Common myeloid progenitor, CD34-positive (primary cell): ENCODE measurements around the gene GINS2.

Source experiments
- CTCF ChIA-PET: fragments of 350-600 bp; sonication (Branson Sonifier 250); formaldehyde crosslinking; loops from one replicate; lab custom pipeline; 2021; ENCODE audit warnings: antibody characterized with exemption; lab: Charles Lee
- POLR2A ChIA-PET: fragments of 350-600 bp; sonication (Branson Sonifier 250); formaldehyde crosslinking; loops from one replicate; lab custom pipeline; 2021; ENCODE audit warnings: antibody characterized with exemption; lab: Charles Lee
- DNase-seq, 3 donors: peaks; one replicate each; pipeline versions ENCODE4 v3.0.0 to v3.0.0-alpha.2; 2013
- H3K27ac ChIP-seq, 2 experiments: 1 replicate in 1 of 2; 2 replicates in 1 of 2; pipeline ENCODE4 v1.7.0; 2013; ENCODE audit warnings: inconsistent platforms in 2 of 2, low read length in 2 of 2, mild to moderate bottlenecking in 2 of 2, low read depth in 1 of 2, moderate library complexity in 1 of 2; ENCODE audit not compliant: severe bottlenecking in 2 of 2, insufficient read depth in 1 of 2, poor library complexity in 1 of 2
- H3K27me3 ChIP-seq, 5 experiments: replicated peaks in 2 of 5; 1 replicate in 3 of 5; 2 replicates in 2 of 5; pipeline versions ENCODE4 v1.6.1 to v1.7.0; 2013; ENCODE audit warnings: low read length in 4 of 5, mild to moderate bottlenecking in 2 of 5, moderate library complexity in 2 of 5, inconsistent platforms in 1 of 5; ENCODE audit not compliant: insufficient read depth in 5 of 5, control insufficient read depth in 4 of 5
- H3K36me3 ChIP-seq, 4 experiments: 1 replicate in 2 of 4; 2 replicates in 2 of 4; pipeline versions ENCODE4 v1.6.1 to v1.7.0; 2013; ENCODE audit warnings: low read length in 3 of 4, control low read depth in 1 of 4, mild to moderate bottlenecking in 1 of 4; ENCODE audit not compliant: control insufficient read depth in 4 of 4, insufficient read depth in 4 of 4
- H3K4me1 ChIP-seq, 4 experiments: 1 replicate in 3 of 4; 2 replicates in 1 of 4; pipeline versions ENCODE4 v1.6.1 to v1.7.1; 2013; ENCODE audit warnings: low read length in 3 of 4, mild to moderate bottlenecking in 3 of 4, control low read depth in 1 of 4, inconsistent platforms in 1 of 4, moderate library complexity in 1 of 4; ENCODE audit not compliant: control insufficient read depth in 4 of 4, insufficient read depth in 4 of 4; ENCODE audit errors: control extremely low read depth in 1 of 4
- H3K4me3 ChIP-seq, 7 experiments: 1 replicate in 4 of 7; 2 replicates in 3 of 7; pipeline versions ENCODE4 v1.5.1 to v1.7.0; 2013; ENCODE audit warnings: mild to moderate bottlenecking in 7 of 7, low read length in 6 of 7, moderate library complexity in 6 of 7, inconsistent platforms in 2 of 7, low read depth in 2 of 7, control low read depth in 1 of 7; ENCODE audit not compliant: insufficient read depth in 4 of 7, control insufficient read depth in 1 of 7; ENCODE audit errors: extremely low read depth in 1 of 7
- H3K9me3 ChIP-seq, 5 experiments: 1 replicate in 4 of 5; 2 replicates in 1 of 5; pipeline versions ENCODE4 v1.6.1 to v1.7.1; 2013; ENCODE audit warnings: low read length in 4 of 5, mild to moderate bottlenecking in 2 of 5, inconsistent platforms in 1 of 5, low read depth in 1 of 5, moderate library complexity in 1 of 5; ENCODE audit not compliant: control insufficient read depth in 4 of 5, insufficient read depth in 2 of 5; ENCODE audit errors: control extremely low read depth in 1 of 5
- WGBS: methylation state at CpG from one replicate; pipeline ENCODE4 v1.1.5; 2013; ENCODE audit not compliant: insufficient coverage; 5-methylcytosine and 5-hydroxymethylcytosine counted together

Gene GINS2

DNA sequence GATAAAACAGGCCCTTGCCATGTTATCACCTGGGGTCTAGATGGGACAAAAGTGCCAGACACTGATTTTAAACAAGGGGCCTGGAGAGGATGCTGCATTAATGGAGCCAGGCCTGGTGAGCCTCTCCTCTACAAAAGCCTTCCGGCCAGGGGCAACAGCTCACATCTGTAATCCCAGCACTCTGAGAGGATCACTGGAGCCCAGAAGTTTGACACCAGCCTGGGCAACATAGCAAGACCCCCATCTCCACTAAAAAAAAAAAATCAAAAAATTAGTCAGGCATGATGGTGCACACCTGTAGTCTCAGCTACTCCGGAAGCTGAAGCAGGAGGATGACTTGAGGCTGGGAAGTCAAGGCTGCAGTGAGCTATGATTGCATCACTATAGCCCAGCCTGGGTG lies 3.5 kb downstream of the GINS2 start:
- H3K27me3 ChIP-seq: no peaks in the 10 kb centered on the region
- no peak overlapping the region for H3K27ac ChIP-seq
- CTCF ChIA-PET: interaction anchor here (0.7 to 2.3 kb wide), 4 partner anchors 10 to 303 kb away, joined by 3 to 14 read pairs (median 3); no protein-coding TSS in a partner anchor
- H3K4me3 ChIP-seq: no peak overlapping the region
- no peaks in the 10 kb centered on the region for H3K9me3 ChIP-seq
- POLR2A ChIA-PET: no interaction called here
- WGBS: 94% methylated on average over 2 of the region's 2 CpGs
- peaks cover under 1 to 50% (median 10%) of the 10 kb centered on the region in 4 experiments for H3K36me3 ChIP-seq
- peaks cover 0 to 22% (median 17%) of the 10 kb centered on the region in 4 experiments for H3K4me1 ChIP-seq
- DNase-seq: no peak

GRCh38 chr16:85683363-85683762 lies 5.4 kb downstream of the GINS2 start:
- no peak overlapping the region for H3K4me3 ChIP-seq
- CTCF ChIA-PET: interaction anchor here (1.0 to 1.9 kb wide), 6 partner anchors 9 to 34 kb away, joined by 3 to 6 read pairs (median 4); no protein-coding TSS in a partner anchor
- DNase-seq: no peak
- H3K4me1 ChIP-seq: peaks cover 0 to 13% (median 10%) of the 10 kb centered on the region in 4 experiments
- H3K27ac ChIP-seq: no peak overlapping the region
- H3K27me3 ChIP-seq: no peaks in the 10 kb centered on the region
- H3K36me3 ChIP-seq: peaks cover 7 to 67% (median 19%) of the 10 kb centered on the region in 4 experiments
- POLR2A ChIA-PET: no interaction called here
- no peaks in the 10 kb centered on the region for H3K9me3 ChIP-seq

- Histone ChIP-seq H3K27me3 (no peaks in the 10 kb centered on the region), H3K27ac (no peak overlapping the region), H3K9me3 (no peaks in the 10 kb centered on the region), H3K4me1 (peaks cover 0 to 7% (median 2%) of the 10 kb centered on the region in 4 experiments), H3K36me3 (peaks cover 7 to 76% (median 27%) of the 10 kb centered on the region in 4 experiments), H3K4me3 (no peak overlapping the region)
- CTCF ChIA-PET: interaction anchor here (0.8 to 1.9 kb wide), 6 partner anchors 9 to 35 kb away, joined by 3 to 6 read pairs (median 4); no protein-coding TSS in a partner anchor
- POLR2A ChIA-PET: no interaction called here
- 88% methylated on average over 7 of the region's 9 CpGs for WGBS
- no peak for DNase-seq
Measured at GRCh38 chr16:85682516-85682915, 6.2 kb downstream of the GINS2 start.

DNA sequence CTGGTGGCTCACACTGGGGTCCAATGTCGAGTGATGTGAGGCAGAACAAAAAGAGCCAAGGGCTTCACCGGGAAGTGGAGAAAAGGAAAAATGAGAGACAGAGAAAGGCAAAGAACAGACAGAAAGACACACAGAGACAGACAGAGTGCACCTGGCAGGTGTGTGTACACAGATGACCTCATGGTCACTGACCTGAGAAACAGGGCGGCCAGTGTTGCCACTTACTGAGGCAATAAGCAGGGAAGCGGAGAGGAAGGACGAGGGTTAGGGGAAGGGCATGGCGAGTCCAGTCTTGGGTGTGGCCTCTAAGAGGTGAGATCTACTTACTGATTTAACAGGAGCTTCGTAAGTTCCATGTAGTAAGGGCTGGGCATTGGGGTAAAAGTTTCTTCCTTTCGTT lies 7.5 kb downstream of the GINS2 start:
- H3K4me1 ChIP-seq: no peaks in the 10 kb centered on the region
- CTCF ChIA-PET: interaction anchor here (1.2 kb wide), 2 partner anchors 16 to 37 kb away, joined by 3 to 4 read pairs; no protein-coding TSS in a partner anchor

DNA sequence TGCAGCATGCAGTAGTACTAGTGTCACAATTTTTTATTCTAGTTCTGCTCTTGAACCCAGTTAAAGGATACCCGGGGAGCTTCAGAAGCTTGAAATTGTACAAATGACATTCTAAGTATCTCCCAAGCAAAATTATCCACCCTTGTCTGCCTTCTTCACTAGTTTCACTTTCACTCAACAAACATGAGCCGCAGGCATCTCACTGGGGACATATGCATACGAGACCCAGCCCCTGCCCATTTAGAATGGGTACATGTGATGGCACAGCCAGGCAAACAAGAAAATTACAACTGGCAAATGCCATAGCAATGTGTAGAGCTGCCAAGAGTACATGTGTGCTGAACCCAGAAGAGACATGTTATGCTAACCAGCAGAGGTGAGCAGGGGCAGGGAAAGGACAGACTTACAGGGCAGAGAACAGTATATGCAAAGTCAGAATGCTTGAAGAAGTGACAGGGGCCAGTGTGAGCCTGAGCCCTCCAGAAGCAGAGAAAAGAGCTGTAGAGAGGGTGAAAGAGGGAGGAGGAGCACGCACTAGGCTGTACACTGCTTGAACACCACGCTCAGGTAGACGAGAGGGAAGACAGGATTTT lies 8.3 kb downstream of the GINS2 start:
- Histone ChIP-seq H3K36me3 (peaks cover 10 to 84% (median 35%) of the 10 kb centered on the region in 4 experiments), H3K9me3 (no peaks in the 10 kb centered on the region), H3K4me1 (no peaks in the 10 kb centered on the region), H3K4me3 (no peak overlapping the region), H3K27ac (no peak overlapping the region), H3K27me3 (no peaks in the 10 kb centered on the region)
- POLR2A ChIA-PET: no interaction called here
- CTCF ChIA-PET: interaction anchor here (1.2 kb wide), 1 partner anchor 38 kb away, joined by 4 read pairs; no protein-coding TSS in a partner anchor
- WGBS: 95% methylated on average over 4 of the region's 6 CpGs
- no peak for DNase-seq

More for the DNA sequence above, 7.5 kb downstream of the GINS2 start:
- DNase-seq: no peak
- Histone ChIP-seq H3K27ac (no peak overlapping the region), H3K27me3 (no peaks in the 10 kb centered on the region), H3K4me3 (no peak overlapping the region), H3K36me3 (peaks cover 9 to 76% (median 31%) of the 10 kb centered on the region in 4 experiments), H3K9me3 (no peaks in the 10 kb centered on the region)
- 92% methylated on average over 4 of the region's 8 CpGs for WGBS
- POLR2A ChIA-PET: no interaction called here

DNA sequence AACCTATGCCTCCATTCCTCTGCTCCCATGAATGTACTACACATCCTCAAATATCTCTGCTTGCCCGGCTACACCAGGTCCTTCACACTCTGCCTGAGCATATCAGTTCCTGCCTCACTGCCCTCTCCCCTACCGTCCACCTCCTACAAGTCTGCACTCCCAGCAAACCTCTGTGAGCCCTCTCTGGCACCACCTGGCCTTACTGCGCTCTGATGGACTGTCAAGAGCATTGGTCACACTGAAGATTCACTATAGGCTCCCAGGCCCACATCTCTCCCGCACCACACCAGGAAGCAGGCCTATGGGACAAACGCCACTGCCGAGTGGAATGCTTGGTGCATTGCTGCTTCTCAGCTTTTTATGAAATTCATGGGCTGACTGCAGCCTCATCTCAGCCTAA lies 8.9 kb downstream of the GINS2 start:
- WGBS: 100% methylated on average over 5 of the region's 6 CpGs
- H3K9me3 ChIP-seq: no peaks in the 10 kb centered on the region
- no peak overlapping the region for H3K27ac ChIP-seq
- H3K36me3 ChIP-seq: peaks cover 14 to 84% (median 40%) of the 10 kb centered on the region in 4 experiments
- H3K27me3 ChIP-seq: no peaks in the 10 kb centered on the region
- ChIA-PET CTCF (interaction anchor here (1.1 kb wide), 1 partner anchor 22 kb away, joined by 3 read pairs; no protein-coding TSS in a partner anchor), POLR2A (no interaction called here)
- DNase-seq: no peak
- H3K4me1 ChIP-seq: no peaks in the 10 kb centered on the region
- no peak overlapping the region for H3K4me3 ChIP-seq

DNA sequence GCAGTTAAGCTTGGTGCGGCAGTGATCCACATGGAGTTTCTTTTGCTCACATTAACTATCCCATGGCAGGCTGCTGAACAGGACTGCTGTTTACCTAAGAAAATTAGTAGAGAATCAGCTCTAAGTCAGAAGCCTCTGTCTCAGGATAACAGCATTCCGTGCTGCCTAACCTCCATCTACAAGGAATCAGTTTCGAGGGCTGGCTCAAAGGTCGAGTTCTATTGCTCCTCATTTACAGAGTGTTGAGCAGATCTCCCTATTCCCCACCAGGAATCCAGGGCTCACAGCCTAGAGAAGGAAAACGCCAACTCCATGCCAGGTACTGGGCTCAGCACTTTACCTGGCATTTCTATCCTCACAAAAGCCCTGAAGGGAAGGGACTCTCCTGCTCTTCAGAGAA lies 9.9 kb downstream of the GINS2 start:
- CTCF ChIA-PET: interaction anchor here (1.1 to 1.9 kb wide), 3 partner anchors 17 to 23 kb away, joined by 3 to 9 read pairs (median 3); no protein-coding TSS in a partner anchor
- no peak overlapping the region for H3K4me3 ChIP-seq
- 100% methylated on average over 2 of the region's 5 CpGs for WGBS
- no peak for DNase-seq
- no peaks in the 10 kb centered on the region for H3K9me3 ChIP-seq
- H3K4me1 ChIP-seq: no peaks in the 10 kb centered on the region
- H3K36me3 ChIP-seq: peaks cover 15 to 89% (median 50%) of the 10 kb centered on the region in 4 experiments
- POLR2A ChIA-PET: no interaction called here
- H3K27me3 ChIP-seq: no peaks in the 10 kb centered on the region
- no peak overlapping the region for H3K27ac ChIP-seq
